Neural crest cell (in vitro differentiated cells): ENCODE measurements around the gene CPSF4L. TPM values are rescaled to one million over a fixed set of nuclear protein-coding genes. Genes with fewer than 3 reads are reported as not detected.

Experiments used
- DNase-seq: peaks from one replicate; pipeline ENCODE4 v3.0.0; 2021; ENCODE audit warnings: low read depth, mixed read lengths, low spot score
- H3K27ac Mint-ChIP-seq: one replicate; pipeline ENCODE4 v1.8.0; 2021; ENCODE audit warnings: mild to moderate bottlenecking, mixed read lengths; ENCODE audit not compliant: unreplicated experiment
- H3K27me3 Mint-ChIP-seq: 2 replicates; pipeline ENCODE4 v1.8.0; 2021; ENCODE audit warnings: low read depth, mild to moderate bottlenecking, mixed read lengths
- H3K36me3 Mint-ChIP-seq: 2 replicates; pipeline ENCODE4 v1.8.0; 2021; ENCODE audit warnings: low read depth, mild to moderate bottlenecking, mixed read lengths
- H3K4me1 Mint-ChIP-seq: 2 replicates; pipeline ENCODE4 v1.8.0; 2021; ENCODE audit warnings: mixed read lengths
- H3K4me3 Mint-ChIP-seq: one replicate; pipeline ENCODE4 v1.8.0; 2021; ENCODE audit warnings: mild to moderate bottlenecking, mixed read lengths
- H3K9me3 Mint-ChIP-seq: 2 replicates; pipeline ENCODE4 v1.8.0; 2021; ENCODE audit warnings: mixed read lengths
- total RNA-seq: library from RNA; stranded (reverse); gene quantifications from 2 replicates; pipeline ENCODE4 v1.2.1, GENCODE V29; 2021
- TF ChIP-seq, protein P1 (sequence below): fragments of 200-600 bp; sonication (generic); conservative IDR thresholded peaks from 2 replicates; pipeline ENCODE4 v1.5.0; 2021; ENCODE audit warnings: antibody characterized with exemption, mild to moderate bottlenecking

The CPSF4L gene
- total RNA-seq, 1 donor from 2014 or later = not detected

DNA sequence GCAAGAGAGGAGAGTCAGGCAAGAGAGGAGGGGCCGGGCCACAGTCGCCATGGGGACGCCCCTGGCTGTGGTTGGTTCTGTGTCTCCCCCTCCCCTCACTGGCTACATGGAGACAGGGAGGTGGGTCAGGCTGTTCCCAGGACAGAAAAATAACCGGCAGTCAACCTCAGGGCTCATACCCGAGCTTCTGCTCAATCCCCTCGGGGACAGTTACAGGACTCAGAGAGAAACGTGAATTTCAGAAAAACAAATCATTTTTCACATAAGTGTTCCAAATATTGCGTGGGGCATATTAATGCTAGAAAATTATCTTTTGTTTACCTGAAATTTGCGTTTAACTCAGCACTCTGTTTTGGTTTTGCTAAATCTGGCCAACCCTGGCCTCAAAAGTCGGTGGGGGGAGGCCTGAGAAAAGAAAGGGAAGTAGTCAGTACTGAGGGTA, 22.2 kb upstream of the CPSF4L start:
- Mint-ChIP-seq H3K36me3 (no peaks in the 10 kb centered on the region), H3K9me3 (no peaks in the 10 kb centered on the region)
- TF ChIP-seq, protein P1, sequence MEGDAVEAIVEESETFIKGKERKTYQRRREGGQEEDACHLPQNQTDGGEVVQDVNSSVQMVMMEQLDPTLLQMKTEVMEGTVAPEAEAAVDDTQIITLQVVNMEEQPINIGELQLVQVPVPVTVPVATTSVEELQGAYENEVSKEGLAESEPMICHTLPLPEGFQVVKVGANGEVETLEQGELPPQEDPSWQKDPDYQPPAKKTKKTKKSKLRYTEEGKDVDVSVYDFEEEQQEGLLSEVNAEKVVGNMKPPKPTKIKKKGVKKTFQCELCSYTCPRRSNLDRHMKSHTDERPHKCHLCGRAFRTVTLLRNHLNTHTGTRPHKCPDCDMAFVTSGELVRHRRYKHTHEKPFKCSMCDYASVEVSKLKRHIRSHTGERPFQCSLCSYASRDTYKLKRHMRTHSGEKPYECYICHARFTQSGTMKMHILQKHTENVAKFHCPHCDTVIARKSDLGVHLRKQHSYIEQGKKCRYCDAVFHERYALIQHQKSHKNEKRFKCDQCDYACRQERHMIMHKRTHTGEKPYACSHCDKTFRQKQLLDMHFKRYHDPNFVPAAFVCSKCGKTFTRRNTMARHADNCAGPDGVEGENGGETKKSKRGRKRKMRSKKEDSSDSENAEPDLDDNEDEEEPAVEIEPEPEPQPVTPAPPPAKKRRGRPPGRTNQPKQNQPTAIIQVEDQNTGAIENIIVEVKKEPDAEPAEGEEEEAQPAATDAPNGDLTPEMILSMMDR = no peak

DNA sequence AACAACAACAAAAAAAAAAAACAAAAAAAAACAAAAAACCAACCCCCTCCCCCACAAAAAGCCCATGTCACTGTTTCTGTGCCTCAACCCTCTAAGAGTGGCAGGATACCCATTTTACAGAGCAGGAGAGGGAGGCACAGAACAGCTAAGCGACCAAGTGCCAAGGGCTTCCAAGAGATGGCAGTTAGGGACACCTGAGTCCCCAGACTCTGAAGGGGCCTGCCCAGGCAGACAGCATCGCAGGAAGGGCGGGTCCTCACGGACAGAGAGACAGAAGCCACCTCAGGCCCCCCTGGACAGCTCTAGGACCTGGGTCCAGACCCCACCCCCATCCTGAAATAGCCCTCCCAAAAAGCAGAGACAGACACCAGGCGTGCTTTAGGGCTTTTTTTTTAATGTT, 21.6 kb upstream of the CPSF4L start:
- H3K36me3 Mint-ChIP-seq = no peaks in the 10 kb centered on the region
- H3K27me3 Mint-ChIP-seq = peaks cover 59% of the 10 kb centered on the region
- TF ChIP-seq, protein P1 = no peak
- H3K4me1 Mint-ChIP-seq = peaks cover 21% of the 10 kb centered on the region
- no peak overlapping the region for H3K27ac Mint-ChIP-seq
- H3K4me3 Mint-ChIP-seq = no peak overlapping the region
- DNase-seq = no peak
- H3K9me3 Mint-ChIP-seq = no peaks in the 10 kb centered on the region

More for the DNA sequence above, 22.2 kb upstream of the CPSF4L start:
- Mint-ChIP-seq H3K4me3 (no peak overlapping the region), H3K27me3 (peaks cover 56% of the 10 kb centered on the region), H3K4me1 (peaks cover 25% of the 10 kb centered on the region), H3K27ac (no peak overlapping the region)
- peak; percentile 56 for DNase-seq

DNA sequence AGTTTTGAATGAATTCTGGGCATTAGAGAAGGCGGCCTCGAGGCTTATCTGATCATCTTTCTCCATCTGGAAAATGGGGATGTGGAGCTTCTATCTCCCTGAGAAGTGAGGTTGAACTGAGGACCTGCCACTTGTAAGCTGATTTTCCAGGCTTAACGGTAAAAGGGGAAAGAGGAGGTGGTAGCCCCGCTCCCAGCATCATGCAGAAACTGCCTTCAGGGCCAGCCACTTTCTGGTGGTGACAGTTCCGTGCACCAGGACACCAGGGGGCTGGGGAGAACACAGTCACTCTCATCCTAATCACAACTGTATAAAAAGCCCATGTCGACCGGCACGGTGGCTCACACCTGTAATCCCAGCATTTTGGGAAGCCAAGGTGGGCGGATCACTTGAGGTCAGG, 20.9 kb upstream of the CPSF4L start:
- TF ChIP-seq, protein P1 = no peak
- Mint-ChIP-seq H3K4me1 (peaks cover 21% of the 10 kb centered on the region), H3K27ac (no peak overlapping the region), H3K4me3 (no peak overlapping the region), H3K36me3 (no peaks in the 10 kb centered on the region), H3K27me3 (peaks cover 60% of the 10 kb centered on the region), H3K9me3 (no peaks in the 10 kb centered on the region)
- DNase-seq = no peak

DNA sequence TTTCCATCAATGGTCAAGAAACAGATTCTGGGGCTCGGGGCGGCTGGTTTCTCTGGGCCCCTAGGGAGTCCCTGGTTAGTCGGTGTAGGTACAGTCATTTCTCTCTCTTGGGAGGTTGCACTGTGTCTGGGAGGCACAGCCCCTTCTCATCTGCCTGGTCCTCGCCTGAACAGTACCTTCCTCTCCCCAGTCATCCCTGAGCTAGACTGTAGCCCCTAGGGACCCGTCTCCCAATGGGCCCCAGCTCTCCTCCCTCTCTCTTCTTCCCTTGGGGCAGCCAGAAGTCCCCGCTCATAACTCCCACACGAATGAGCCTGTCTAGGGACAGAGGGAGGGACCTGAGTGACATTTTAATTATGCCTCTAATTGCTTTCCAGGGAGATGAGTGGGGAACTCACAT, 20.2 kb upstream of the CPSF4L start:
- Mint-ChIP-seq H3K9me3 (no peaks in the 10 kb centered on the region), H3K27me3 (peaks cover 62% of the 10 kb centered on the region), H3K4me3 (no peak overlapping the region), H3K36me3 (no peaks in the 10 kb centered on the region), H3K4me1 (peaks cover 21% of the 10 kb centered on the region), H3K27ac (no peak overlapping the region)
- DNase-seq = no peak
- TF ChIP-seq, protein P1 = no peak

DNA sequence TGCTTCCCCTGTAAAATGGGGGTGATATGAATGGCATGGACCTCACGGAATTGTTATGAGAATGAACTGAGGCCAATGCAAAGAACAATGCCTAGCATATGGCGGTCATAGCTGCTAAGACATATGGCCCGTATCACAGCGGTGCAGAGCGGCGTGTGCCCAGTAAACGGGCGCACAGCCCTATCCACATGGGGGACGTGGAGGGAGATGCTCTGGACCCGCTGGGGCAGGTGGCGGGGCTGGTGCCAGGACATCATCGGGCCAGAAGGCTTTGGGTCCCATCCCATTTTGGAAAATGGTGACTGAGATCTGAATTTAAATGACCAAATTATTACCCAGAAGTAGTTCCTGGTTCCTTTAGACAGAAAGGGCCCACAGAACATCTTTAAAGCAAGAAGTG, 18.5 kb upstream of the CPSF4L start:
- no peaks in the 10 kb centered on the region for H3K9me3 Mint-ChIP-seq
- peaks cover 70% of the 10 kb centered on the region for H3K27me3 Mint-ChIP-seq
- TF ChIP-seq, protein P1 = no peak
- no peak overlapping the region for H3K27ac Mint-ChIP-seq
- peaks cover 13% of the 10 kb centered on the region for H3K4me1 Mint-ChIP-seq
- no peak overlapping the region for H3K4me3 Mint-ChIP-seq
- DNase-seq = no peak
- no peaks in the 10 kb centered on the region for H3K36me3 Mint-ChIP-seq

DNA sequence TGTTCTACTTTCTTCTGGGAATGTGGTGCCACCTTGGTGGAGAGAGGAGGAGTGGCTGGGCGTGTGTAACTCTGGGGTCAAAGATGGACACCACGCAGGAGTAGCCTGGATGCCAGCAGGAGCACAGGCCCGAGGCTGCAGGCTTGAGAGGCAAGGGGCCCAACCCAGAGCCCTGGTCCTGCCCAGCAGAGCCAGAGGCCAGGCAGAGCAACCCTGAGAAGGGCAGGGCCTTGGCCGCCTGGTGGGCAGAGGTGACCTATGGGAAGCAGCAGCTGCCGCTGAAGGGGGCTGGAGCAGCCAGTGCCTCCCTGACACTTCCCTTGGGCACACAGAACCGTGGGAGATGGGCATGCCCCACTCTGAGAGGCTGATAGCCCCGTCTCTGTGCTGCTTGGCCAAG, 18.0 kb upstream of the CPSF4L start:
- DNase-seq = no peak
- Mint-ChIP-seq H3K36me3 (no peaks in the 10 kb centered on the region), H3K9me3 (no peaks in the 10 kb centered on the region), H3K27ac (no peak overlapping the region), H3K4me3 (no peak overlapping the region), H3K27me3 (peaks cover 73% of the 10 kb centered on the region), H3K4me1 (peaks cover 13% of the 10 kb centered on the region)
- TF ChIP-seq, protein P1 = no peak
